HFF-Myc (cell line): ENCODE measurements around the gene CUL2.

Experiments
- DNase-seq: peaks from one replicate; pipeline ENCODE4 v3.0.0-alpha.2; 2011; ENCODE audit warnings: low read depth; ENCODE audit errors: extremely low read depth
- H3K4me3 ChIP-seq: replicated peaks from 2 replicates; pipeline ENCODE4 v1.5.1; 2011; ENCODE audit warnings: low read depth, mild to moderate bottlenecking, control low read depth, low read length
- CTCF ChIP-seq: IDR thresholded peaks from 2 replicates; pipeline ENCODE4 v1.5.1; 2012; ENCODE audit warnings: mild to moderate bottlenecking, low read depth, low read length, control low read depth; ENCODE audit errors: missing control alignments

The CUL2 gene

GRCh38 chr10:35090162-35090954 is at the start of gene CUL2:
CUL2 (minus strand) TSS chr10:35090341; CDS start chr10:35071317, 19,024 bp downstream.
- peak within 1 kb of the TSS; percentile 65 for H3K4me3 ChIP-seq
- peak; percentile 83 for DNase-seq
- TF ChIP-seq CTCF = no peak

- no peak for DNase-seq
- no peak overlapping the region for H3K4me3 ChIP-seq
- TF ChIP-seq CTCF = no peak
Measured at GRCh38 chr10:35136263-35136815, 46.2 kb upstream of the CUL2 start.

GRCh38 chr10:35135861-35136260 is 45.7 kb upstream of the CUL2 start:
- no peak overlapping the region for H3K4me3 ChIP-seq
- DNase-seq = no peak
- no peak for TF ChIP-seq CTCF

GRCh38 chr10:35133586-35133985 is 43.4 kb upstream of the CUL2 start:
- TF ChIP-seq CTCF = no peak
- H3K4me3 ChIP-seq = no peak overlapping the region
- no peak for DNase-seq

- TF ChIP-seq CTCF = no peak
- no peak for DNase-seq
- no peak overlapping the region for H3K4me3 ChIP-seq
Measured at GRCh38 chr10:35132727-35133126, 42.6 kb upstream of the CUL2 start.

GRCh38 chr10:35130663-35131062 is 40.5 kb upstream of the CUL2 start:
- H3K4me3 ChIP-seq = no peak overlapping the region
- no peak for DNase-seq

More at GRCh38 chr10:35130663-35131062, 40.5 kb upstream of the CUL2 start:
- TF ChIP-seq CTCF = no peak
